ENCODE results near the gene ERGIC1.

Gene ERGIC1

GRCh38 chr5:172953776-172954675 is 120.0 kb downstream of the ERGIC1 start:
- no peak for DNase-seq

- DNase-seq = no peak
Observed at GRCh38 chr5:172954751-172955159, 120.7 kb downstream of the ERGIC1 start.

GRCh38 chr5:172956228-172956627 is 122.2 kb downstream of the ERGIC1 start:
- no peak for DNase-seq

GRCh38 chr5:172956936-172957335 is 122.9 kb downstream of the ERGIC1 start:
- DNase-seq = no peak

- no peak for DNase-seq
Observed at GRCh38 chr5:172957458-172957857, 123.4 kb downstream of the ERGIC1 start.

GRCh38 chr5:172958331-172959046 is 124.4 kb downstream of the ERGIC1 start:
- peak; percentile 39 for DNase-seq

- DNase-seq = no peak
Observed at GRCh38 chr5:172959824-172960799, 126.1 kb downstream of the ERGIC1 start.

- no peak for DNase-seq
Observed at GRCh38 chr5:172969921-172970320, 135.9 kb downstream of the ERGIC1 start.

- DNase-seq = no peak
Observed at GRCh38 chr5:172971482-172971881, 137.4 kb downstream of the ERGIC1 start.

GRCh38 chr5:172972552-172972951 is 138.5 kb downstream of the ERGIC1 start:
- DNase-seq = no peak

GRCh38 chr5:172973127-172973916 is 139.3 kb downstream of the ERGIC1 start:
- DNase-seq = no peak

GRCh38 chr5:172973931-172974330 is 139.9 kb downstream of the ERGIC1 start:
- DNase-seq = no peak

- DNase-seq = no peak
Observed at GRCh38 chr5:172975289-172975688, 141.2 kb downstream of the ERGIC1 start.

- DNase-seq = no peak
Observed at GRCh38 chr5:172979778-172980177, 145.7 kb downstream of the ERGIC1 start.

- no peak for DNase-seq
Observed at GRCh38 chr5:172981931-172982330, 147.9 kb downstream of the ERGIC1 start.

- DNase-seq = peak; percentile 71
Observed at GRCh38 chr5:172983542-172984243, 149.6 kb downstream of the ERGIC1 start, which contains the start of gene ATP6V0E1. Gene ATP6V0E1, plus strand, starts transcription at chr5:172983771. Its CDS starts 90 bp downstream, at chr5:172983861.

- peak; percentile 32 for DNase-seq
Observed at GRCh38 chr5:172984244-172984953, 150.3 kb downstream of the ERGIC1 start.

- DNase-seq = no peak
Observed at GRCh38 chr5:172985596-172985995, 151.5 kb downstream of the ERGIC1 start.

GRCh38 chr5:172988276-172988675 is 154.2 kb downstream of the ERGIC1 start:
- DNase-seq = no peak

- no peak for DNase-seq
Observed at GRCh38 chr5:172990776-172991175, 156.7 kb downstream of the ERGIC1 start.

- no peak for DNase-seq
Observed at GRCh38 chr5:172994405-172994804, 160.4 kb downstream of the ERGIC1 start.

Data from NCI-H2029 treated with DMSO at 0.1 percent for 48 hours (cell line).